Measurements from ENCODE around the gene PANX3. TPM values are rescaled to one million over a fixed set of nuclear protein-coding genes. Genes with fewer than 3 reads are reported as not detected.
A peak's percentile ranks its signal among the peaks of the same experiment; 100 is the strongest.

PANX3 gene
- total RNA-seq, 1 donor: not detected

DNA sequence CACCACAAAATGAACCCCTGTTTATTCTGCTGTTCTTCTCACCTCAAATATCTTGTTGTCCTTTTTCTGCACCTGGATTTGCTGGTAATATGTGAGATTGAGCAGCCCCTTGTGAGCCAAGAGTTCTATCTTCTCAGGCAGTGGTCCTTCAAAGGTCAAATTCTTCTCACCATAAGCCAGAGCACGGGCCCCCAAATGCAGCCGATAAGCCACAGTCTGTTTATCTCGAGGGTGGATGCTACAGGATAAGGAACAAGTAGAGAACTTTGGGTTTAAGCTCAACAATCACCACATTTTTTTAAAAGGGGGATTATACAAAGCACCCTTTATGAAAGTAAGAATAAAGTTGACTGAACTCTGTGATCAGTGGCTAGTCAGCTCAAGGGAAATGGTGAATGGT, 27.3 kb downstream of the PANX3 start:
- H2AFZ ChIP-seq (ENCODE audit: low read length): no peak overlapping the region
- peaks cover 6% of the 10 kb centered on the region for H3K4me1 ChIP-seq (ENCODE audit: insufficient read depth, low read length)
- peaks cover 41% of the 10 kb centered on the region for H3K36me3 ChIP-seq (ENCODE audit: insufficient read depth, low read length)
- H3K79me2 ChIP-seq (ENCODE audit: insufficient read depth, low read length): no peaks in the 10 kb centered on the region
- H3K4me3 ChIP-seq (ENCODE audit: insufficient read depth, low read length): no peak overlapping the region
- TF ChIP-seq, protein P1, sequence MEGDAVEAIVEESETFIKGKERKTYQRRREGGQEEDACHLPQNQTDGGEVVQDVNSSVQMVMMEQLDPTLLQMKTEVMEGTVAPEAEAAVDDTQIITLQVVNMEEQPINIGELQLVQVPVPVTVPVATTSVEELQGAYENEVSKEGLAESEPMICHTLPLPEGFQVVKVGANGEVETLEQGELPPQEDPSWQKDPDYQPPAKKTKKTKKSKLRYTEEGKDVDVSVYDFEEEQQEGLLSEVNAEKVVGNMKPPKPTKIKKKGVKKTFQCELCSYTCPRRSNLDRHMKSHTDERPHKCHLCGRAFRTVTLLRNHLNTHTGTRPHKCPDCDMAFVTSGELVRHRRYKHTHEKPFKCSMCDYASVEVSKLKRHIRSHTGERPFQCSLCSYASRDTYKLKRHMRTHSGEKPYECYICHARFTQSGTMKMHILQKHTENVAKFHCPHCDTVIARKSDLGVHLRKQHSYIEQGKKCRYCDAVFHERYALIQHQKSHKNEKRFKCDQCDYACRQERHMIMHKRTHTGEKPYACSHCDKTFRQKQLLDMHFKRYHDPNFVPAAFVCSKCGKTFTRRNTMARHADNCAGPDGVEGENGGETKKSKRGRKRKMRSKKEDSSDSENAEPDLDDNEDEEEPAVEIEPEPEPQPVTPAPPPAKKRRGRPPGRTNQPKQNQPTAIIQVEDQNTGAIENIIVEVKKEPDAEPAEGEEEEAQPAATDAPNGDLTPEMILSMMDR (IDR thresholded peaks at IDR 0.05; ENCODE audit: extremely low read depth, low read depth, low read length): no peak
- H3K27ac ChIP-seq (ENCODE audit: low read depth, low read length): no peak overlapping the region
- H4K20me1 ChIP-seq (ENCODE audit: insufficient read depth, low read length): no peaks in the 10 kb centered on the region
- no peaks in the 10 kb centered on the region for H3K9me3 ChIP-seq (ENCODE audit: low read depth, low read length)
- no peak overlapping the region for H3K4me2 ChIP-seq (ENCODE audit: insufficient read depth, low read length)
- DNase-seq (ENCODE audit: insufficient read length, low spot score, missing footprints): no peak
- no peaks in the 10 kb centered on the region for H3K27me3 ChIP-seq (ENCODE audit: insufficient read depth, low read length)

DNA sequence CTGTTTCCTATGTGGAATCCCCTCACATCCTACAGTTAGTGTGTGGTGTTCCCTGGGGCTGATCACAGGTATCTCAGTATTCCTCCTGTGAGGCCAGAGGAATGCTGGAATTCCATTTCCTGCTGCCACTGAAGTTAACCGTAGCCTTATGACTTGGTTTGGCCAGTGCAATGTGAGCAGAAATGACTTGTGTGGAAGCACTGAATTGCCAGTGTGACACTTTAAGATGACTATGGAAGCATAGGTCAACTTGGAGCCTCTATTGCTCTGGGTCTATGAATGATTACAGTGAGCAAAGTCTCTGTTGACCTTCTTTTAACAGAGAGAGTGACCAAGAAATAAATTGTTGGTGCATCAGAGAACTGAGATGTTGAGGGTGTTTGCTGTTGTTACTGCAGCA, 28.0 kb downstream of the PANX3 start:
- Histone ChIP-seq H3K4me2 (ENCODE audit: insufficient read depth, low read length) (no peak overlapping the region), H3K36me3 (ENCODE audit: insufficient read depth, low read length) (peaks cover 37% of the 10 kb centered on the region), H3K4me1 (ENCODE audit: insufficient read depth, low read length) (peaks cover 11% of the 10 kb centered on the region), H4K20me1 (ENCODE audit: insufficient read depth, low read length) (peaks cover 2% of the 10 kb centered on the region), H3K27ac (ENCODE audit: low read depth, low read length) (no peak overlapping the region), H2AFZ (ENCODE audit: low read length) (no peak overlapping the region), H3K9me3 (ENCODE audit: low read depth, low read length) (no peaks in the 10 kb centered on the region), H3K79me2 (ENCODE audit: insufficient read depth, low read length) (no peaks in the 10 kb centered on the region), H3K4me3 (ENCODE audit: insufficient read depth, low read length) (no peak overlapping the region), H3K27me3 (ENCODE audit: insufficient read depth, low read length) (no peaks in the 10 kb centered on the region)
- no peak for DNase-seq (ENCODE audit: insufficient read length, low spot score, missing footprints)
- TF ChIP-seq, protein P1 (IDR thresholded peaks at IDR 0.05; ENCODE audit: extremely low read depth, low read depth, low read length): no peak

DNA sequence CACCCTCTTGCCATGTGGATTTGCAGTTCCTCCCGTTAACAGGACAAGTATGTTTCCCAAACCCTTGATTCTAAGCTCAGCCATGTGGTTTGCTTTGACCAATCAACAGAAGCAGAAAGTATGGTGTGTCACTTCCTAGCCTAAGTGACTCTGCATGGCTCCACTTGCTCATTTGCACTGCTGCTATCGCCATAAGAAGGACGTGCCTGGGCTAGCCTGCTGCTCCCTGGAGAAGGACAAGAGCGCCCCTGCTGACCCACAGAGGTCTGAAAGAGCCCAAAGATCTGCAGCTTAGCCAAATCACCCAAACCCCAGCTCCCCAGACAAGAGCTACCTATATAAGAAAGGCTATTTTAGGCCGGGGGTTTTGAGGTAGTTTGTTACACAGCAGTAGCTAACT, 29.4 kb downstream of the PANX3 start:
- Histone ChIP-seq H3K9me3 (ENCODE audit: low read depth, low read length) (no peaks in the 10 kb centered on the region), H3K27ac (ENCODE audit: low read depth, low read length) (no peak overlapping the region), H2AFZ (ENCODE audit: low read length) (no peak overlapping the region), H3K4me1 (ENCODE audit: insufficient read depth, low read length) (peaks cover 24% of the 10 kb centered on the region), H3K4me2 (ENCODE audit: insufficient read depth, low read length) (no peak overlapping the region), H3K4me3 (ENCODE audit: insufficient read depth, low read length) (no peak overlapping the region), H4K20me1 (ENCODE audit: insufficient read depth, low read length) (peaks cover 2% of the 10 kb centered on the region), H3K36me3 (ENCODE audit: insufficient read depth, low read length) (peaks cover 29% of the 10 kb centered on the region), H3K79me2 (ENCODE audit: insufficient read depth, low read length) (no peaks in the 10 kb centered on the region), H3K27me3 (ENCODE audit: insufficient read depth, low read length) (no peaks in the 10 kb centered on the region)
- TF ChIP-seq, protein P1 (IDR thresholded peaks at IDR 0.05; ENCODE audit: extremely low read depth, low read depth, low read length): no peak
- no peak for DNase-seq (ENCODE audit: insufficient read length, low spot score, missing footprints)

DNA sequence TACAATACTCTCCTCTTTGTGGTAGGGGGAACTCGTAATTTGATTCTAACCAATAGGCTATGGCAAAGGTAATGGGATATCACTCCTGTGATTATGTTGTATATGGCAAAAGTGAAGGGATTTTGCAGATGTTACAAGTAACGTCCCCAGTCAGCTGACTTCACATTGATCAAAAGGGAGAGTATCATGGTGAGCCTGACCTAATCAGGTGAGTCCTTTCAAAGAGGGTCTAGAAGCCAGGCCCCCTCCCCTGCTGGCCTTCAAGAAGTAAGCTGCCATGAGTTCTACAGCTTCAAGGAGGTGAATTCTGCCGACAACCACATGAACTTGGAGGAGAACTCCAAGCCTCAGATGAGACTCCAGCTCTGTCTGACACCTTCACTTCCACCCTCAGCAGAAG, 31.4 kb downstream of the PANX3 start:
- Histone ChIP-seq H3K27me3 (ENCODE audit: insufficient read depth, low read length) (no peaks in the 10 kb centered on the region), H3K79me2 (ENCODE audit: insufficient read depth, low read length) (no peaks in the 10 kb centered on the region), H4K20me1 (ENCODE audit: insufficient read depth, low read length) (peaks cover 2% of the 10 kb centered on the region), H3K4me1 (ENCODE audit: insufficient read depth, low read length) (peaks cover 24% of the 10 kb centered on the region), H3K4me2 (ENCODE audit: insufficient read depth, low read length) (no peak overlapping the region), H2AFZ (ENCODE audit: low read length) (no peak overlapping the region), H3K27ac (ENCODE audit: low read depth, low read length) (peak overlapping the region; percentile 87), H3K36me3 (ENCODE audit: insufficient read depth, low read length) (peaks cover 11% of the 10 kb centered on the region), H3K4me3 (ENCODE audit: insufficient read depth, low read length) (no peak overlapping the region), H3K9me3 (ENCODE audit: low read depth, low read length) (no peaks in the 10 kb centered on the region)
- TF ChIP-seq, protein P1 (IDR thresholded peaks at IDR 0.05; ENCODE audit: extremely low read depth, low read depth, low read length): no peak
- DNase-seq (ENCODE audit: insufficient read length, low spot score, missing footprints): peak; percentile 35
